Smooth muscle cell (in vitro differentiated cells): ENCODE data around the gene RBM6. TPM values are rescaled to one million over a fixed set of nuclear protein-coding genes. Genes with fewer than 3 reads are reported as not detected.

Experiments
- DNase-seq: peaks from one replicate; lab custom pipeline; 2025; ENCODE audit not compliant: unreplicated experiment; lab: John Stamatoyannopoulos, UW
- H2AFZ ChIP-seq: fragments of 200-600 bp; sonication (generic); 2 replicates; pipeline ENCODE4 v1.6.0; 2016; ENCODE audit warnings: antibody characterized with exemption, low read depth, mild to moderate bottlenecking
- H3F3A ChIP-seq: fragments of 200-600 bp; sonication (generic); 2 replicates; pipeline ENCODE4 v1.6.0; 2017; ENCODE audit warnings: antibody characterized with exemption, low read depth
- H3K27ac ChIP-seq: fragments of 200-600 bp; sonication (generic); 2 replicates; pipeline ENCODE4 v1.5.1; 2016; ENCODE audit warnings: low read depth, mild to moderate bottlenecking
- H3K27me3 ChIP-seq: fragments of 200-600 bp; sonication (generic); 2 replicates; pipeline ENCODE4 v1.6.1; 2016; ENCODE audit warnings: low read depth, mild to moderate bottlenecking
- H3K36me3 ChIP-seq: fragments of 200-600 bp; sonication (generic); 2 replicates; pipeline ENCODE4 v1.5.1; 2016; ENCODE audit warnings: low read depth
- H3K4me1 ChIP-seq: fragments of 200-600 bp; sonication (generic); 2 replicates; pipeline ENCODE4 v1.5.1; 2016; ENCODE audit warnings: low read depth
- H3K4me2 ChIP-seq: fragments of 200-600 bp; sonication (generic); 2 replicates; pipeline ENCODE4 v1.6.0; 2016; ENCODE audit warnings: mild to moderate bottlenecking
- H3K4me3 ChIP-seq: fragments of 200-600 bp; sonication (generic); 2 replicates; pipeline ENCODE4 v1.5.1; 2016; ENCODE audit warnings: mild to moderate bottlenecking
- H3K79me2 ChIP-seq: fragments of 200-600 bp; sonication (generic); 2 replicates; pipeline ENCODE4 v1.6.0; 2016; ENCODE audit warnings: low read depth, mild to moderate bottlenecking
- H3K9ac ChIP-seq: fragments of 200-600 bp; sonication (generic); 2 replicates; pipeline ENCODE4 v1.6.0; 2016; ENCODE audit warnings: low read depth
- H3K9me3 ChIP-seq: fragments of 200-600 bp; sonication (generic); replicated peaks from 2 replicates; pipeline ENCODE4 v1.5.1; 2016; ENCODE audit warnings: low read depth
- H4K20me1 ChIP-seq: fragments of 200-600 bp; sonication (generic); 2 replicates; pipeline ENCODE4 v1.6.0; 2016; ENCODE audit warnings: low read depth
- WGBS: methylation state at CpG from one replicate; pipeline ENCODE4 v1.1.7; 2016; ENCODE audit warnings: low lambda C conversion rate; 5-methylcytosine and 5-hydroxymethylcytosine counted together
- polyA plus RNA-seq: library from polyadenylated mRNA; unstranded; fragments of >200 nt; fragmentation: Nextera tagmentation; extraction: Ambion mirVana; gene quantifications from 2 replicates; pipeline ENCODE4 v1.2.1, GENCODE V29; 2016
- total RNA-seq: library from RNA; depleted of rRNA; stranded (reverse); fragments of >200 nt; gene quantifications from 2 replicates; pipeline ENCODE4 v1.2.3, GENCODE V29; 2014
- TF ChIP-seq, protein P1 (sequence below): fragments of 200-600 bp; sonication (generic); IDR thresholded peaks from 2 replicates; pipeline ENCODE4 v1.5.1; 2017; ENCODE audit warnings: borderline replicate concordance, mild to moderate bottlenecking, antibody characterized with exemption; ENCODE audit not compliant: insufficient read depth, poor library complexity, severe bottlenecking

The RBM6 gene
- total and polyA plus RNA-seq, 2 experiments from 2014 or later = 41.7 to 45.6 TPM

GRCh38 chr3:49937090-49937489 lies 2.9 kb upstream of the RBM6 start:
- H3K27ac ChIP-seq = no peak overlapping the region
- TF ChIP-seq, protein P1, sequence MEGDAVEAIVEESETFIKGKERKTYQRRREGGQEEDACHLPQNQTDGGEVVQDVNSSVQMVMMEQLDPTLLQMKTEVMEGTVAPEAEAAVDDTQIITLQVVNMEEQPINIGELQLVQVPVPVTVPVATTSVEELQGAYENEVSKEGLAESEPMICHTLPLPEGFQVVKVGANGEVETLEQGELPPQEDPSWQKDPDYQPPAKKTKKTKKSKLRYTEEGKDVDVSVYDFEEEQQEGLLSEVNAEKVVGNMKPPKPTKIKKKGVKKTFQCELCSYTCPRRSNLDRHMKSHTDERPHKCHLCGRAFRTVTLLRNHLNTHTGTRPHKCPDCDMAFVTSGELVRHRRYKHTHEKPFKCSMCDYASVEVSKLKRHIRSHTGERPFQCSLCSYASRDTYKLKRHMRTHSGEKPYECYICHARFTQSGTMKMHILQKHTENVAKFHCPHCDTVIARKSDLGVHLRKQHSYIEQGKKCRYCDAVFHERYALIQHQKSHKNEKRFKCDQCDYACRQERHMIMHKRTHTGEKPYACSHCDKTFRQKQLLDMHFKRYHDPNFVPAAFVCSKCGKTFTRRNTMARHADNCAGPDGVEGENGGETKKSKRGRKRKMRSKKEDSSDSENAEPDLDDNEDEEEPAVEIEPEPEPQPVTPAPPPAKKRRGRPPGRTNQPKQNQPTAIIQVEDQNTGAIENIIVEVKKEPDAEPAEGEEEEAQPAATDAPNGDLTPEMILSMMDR = no peak
- no peak overlapping the region for H3K4me2 ChIP-seq
- no peaks in the 10 kb centered on the region for H3K4me1 ChIP-seq
- H3K36me3 ChIP-seq = no peaks in the 10 kb centered on the region
- no peak overlapping the region for H3K9ac ChIP-seq
- H3K4me3 ChIP-seq = no peak overlapping the region
- H2AFZ ChIP-seq = no peak overlapping the region
- H3K27me3 ChIP-seq = no peaks in the 10 kb centered on the region
- no peaks in the 10 kb centered on the region for H3F3A ChIP-seq
- DNase-seq = no peak
- 83% methylated on average over 3 of the region's 3 CpGs for WGBS
- peaks cover 12% of the 10 kb centered on the region for H4K20me1 ChIP-seq
- H3K79me2 ChIP-seq = peaks cover 16% of the 10 kb centered on the region
- no peaks in the 10 kb centered on the region for H3K9me3 ChIP-seq

GRCh38 chr3:49940667-49941249 lies 808 bp downstream of the RBM6 start:
- Histone ChIP-seq H3K4me3 (peak overlapping the region; percentile 70), H3K9ac (peak overlapping the region; percentile 88), H3K9me3 (no peaks in the 10 kb centered on the region), H3K79me2 (peaks cover 53% of the 10 kb centered on the region), H3K27ac (peak overlapping the region; percentile 92), H3K27me3 (no peaks in the 10 kb centered on the region), H3K4me1 (no peaks in the 10 kb centered on the region), H3K36me3 (no peaks in the 10 kb centered on the region), H3K4me2 (peak overlapping the region; percentile 82), H2AFZ (peak overlapping the region; percentile 80), H4K20me1 (peaks cover 49% of the 10 kb centered on the region), H3F3A (no peaks in the 10 kb centered on the region)
- WGBS = 12% methylated on average over 23 of the region's 23 CpGs
- TF ChIP-seq, protein P1 = no peak
- no peak for DNase-seq

DNA sequence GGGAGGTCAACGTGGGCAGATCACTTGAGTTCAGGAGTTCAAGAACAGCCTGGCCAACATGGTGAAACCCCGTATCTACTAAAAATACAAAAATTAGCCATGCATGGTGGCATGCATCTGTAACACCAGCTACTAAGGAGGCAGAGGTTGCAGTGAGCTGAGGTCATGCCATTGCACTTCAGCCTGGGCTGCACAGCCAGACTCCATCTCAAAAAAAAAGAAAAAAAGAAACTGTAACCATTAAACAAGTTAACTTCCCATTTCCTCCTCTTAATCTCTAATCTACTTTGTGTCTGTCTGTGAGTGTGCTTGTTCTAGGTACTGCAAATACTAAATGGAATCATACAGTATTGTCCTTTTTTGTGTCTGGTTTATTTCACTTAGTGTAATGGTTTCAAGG lies 2.7 kb downstream of the RBM6 start:
- peaks cover 68% of the 10 kb centered on the region for H4K20me1 ChIP-seq
- H2AFZ ChIP-seq = no peak overlapping the region
- H3K79me2 ChIP-seq = peaks cover 72% of the 10 kb centered on the region
- H3K4me1 ChIP-seq = no peaks in the 10 kb centered on the region
- H3K27me3 ChIP-seq = no peaks in the 10 kb centered on the region
- TF ChIP-seq, protein P1 = no peak
- H3K4me2 ChIP-seq = no peak overlapping the region
- H3K27ac ChIP-seq = no peak overlapping the region
- H3F3A ChIP-seq = no peaks in the 10 kb centered on the region
- DNase-seq = no peak
- no peak overlapping the region for H3K9ac ChIP-seq
- no peak overlapping the region for H3K4me3 ChIP-seq
- H3K9me3 ChIP-seq = no peaks in the 10 kb centered on the region
- no peaks in the 10 kb centered on the region for H3K36me3 ChIP-seq
- WGBS = 98% methylated on average over 2 of the region's 2 CpGs

GRCh38 chr3:49952924-49953323 lies 13.0 kb downstream of the RBM6 start:
- Histone ChIP-seq H3K27ac (no peak overlapping the region), H3K9ac (no peak overlapping the region), H3K4me3 (no peak overlapping the region), H3K4me1 (no peaks in the 10 kb centered on the region), H3F3A (peaks cover 5% of the 10 kb centered on the region), H2AFZ (no peak overlapping the region), H3K36me3 (no peaks in the 10 kb centered on the region), H3K27me3 (no peaks in the 10 kb centered on the region), H3K4me2 (no peak overlapping the region), H4K20me1 (peaks cover 100% of the 10 kb centered on the region), H3K79me2 (peaks cover 99% of the 10 kb centered on the region), H3K9me3 (no peaks in the 10 kb centered on the region)
- DNase-seq = no peak
- over 99% methylated on average over 6 of the region's 6 CpGs for WGBS
- TF ChIP-seq, protein P1 = no peak
